Vagina (tissue), 2 donors: ENCODE measurements around the gene RPL18.

ENCODE experiments used
- POLR2A ChIP-seq, 2 donors: fragments of 450-650 bp; IDR thresholded peaks; one replicate each; pipeline ENCODE4 v1.6.1; 2017; ENCODE audit warnings: antibody characterized with exemption in 2 of 2, mild to moderate bottlenecking in 2 of 2, moderate library complexity in 2 of 2
- TF ChIP-seq, protein P1 (sequence below), 3 experiments: fragments of 450-650 bp in 2 of 3; fragments of 200-600 bp in 1 of 3; sonication (generic) in 1 of 3; IDR thresholded peaks; one replicate each; pipeline ENCODE4 v1.5.1; 2017 to 2019; ENCODE audit warnings: antibody characterized with exemption in 3 of 3, mild to moderate bottlenecking in 2 of 3, moderate library complexity in 2 of 3

DNA sequence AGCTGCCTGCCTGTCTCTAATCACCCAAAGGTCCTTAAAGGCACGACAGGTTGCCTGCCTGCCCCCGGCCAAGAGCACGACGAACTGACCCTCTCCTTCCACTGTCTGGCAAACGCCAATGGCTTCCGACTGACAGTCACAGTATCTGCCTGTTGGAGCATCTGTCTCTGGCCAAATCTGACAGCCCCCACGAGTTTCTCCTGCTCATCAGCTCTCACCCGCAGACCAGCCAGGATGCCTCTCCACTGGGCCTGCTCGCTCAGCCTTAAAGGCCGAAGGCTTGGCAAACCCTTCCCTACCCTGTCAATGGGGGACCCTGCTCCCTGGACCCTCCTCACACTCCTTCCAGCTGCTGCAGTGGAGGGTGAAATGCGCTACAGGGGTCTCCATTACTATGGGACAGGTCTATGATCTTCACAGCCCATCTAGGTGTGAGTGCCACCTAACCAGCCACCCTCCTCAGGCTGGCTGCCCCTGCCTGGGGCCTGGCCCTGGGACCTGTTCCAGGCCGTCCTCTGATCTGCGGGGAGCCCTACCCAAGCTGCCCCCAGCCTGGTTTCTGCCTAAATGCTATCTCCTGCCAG lies 5.0 kb downstream of the RPL18 start:
- TF ChIP-seq, protein P1, sequence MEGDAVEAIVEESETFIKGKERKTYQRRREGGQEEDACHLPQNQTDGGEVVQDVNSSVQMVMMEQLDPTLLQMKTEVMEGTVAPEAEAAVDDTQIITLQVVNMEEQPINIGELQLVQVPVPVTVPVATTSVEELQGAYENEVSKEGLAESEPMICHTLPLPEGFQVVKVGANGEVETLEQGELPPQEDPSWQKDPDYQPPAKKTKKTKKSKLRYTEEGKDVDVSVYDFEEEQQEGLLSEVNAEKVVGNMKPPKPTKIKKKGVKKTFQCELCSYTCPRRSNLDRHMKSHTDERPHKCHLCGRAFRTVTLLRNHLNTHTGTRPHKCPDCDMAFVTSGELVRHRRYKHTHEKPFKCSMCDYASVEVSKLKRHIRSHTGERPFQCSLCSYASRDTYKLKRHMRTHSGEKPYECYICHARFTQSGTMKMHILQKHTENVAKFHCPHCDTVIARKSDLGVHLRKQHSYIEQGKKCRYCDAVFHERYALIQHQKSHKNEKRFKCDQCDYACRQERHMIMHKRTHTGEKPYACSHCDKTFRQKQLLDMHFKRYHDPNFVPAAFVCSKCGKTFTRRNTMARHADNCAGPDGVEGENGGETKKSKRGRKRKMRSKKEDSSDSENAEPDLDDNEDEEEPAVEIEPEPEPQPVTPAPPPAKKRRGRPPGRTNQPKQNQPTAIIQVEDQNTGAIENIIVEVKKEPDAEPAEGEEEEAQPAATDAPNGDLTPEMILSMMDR (IDR thresholded peaks at IDR 0.05) = no peak
- TF ChIP-seq POLR2A (IDR thresholded peaks at IDR 0.05) = no peak
